GM23248 (cell line): ENCODE data around the gene AGFG1. TPM values are rescaled to one million over a fixed set of nuclear protein-coding genes. Genes with fewer than 3 reads are reported as not detected.

Source experiments
- DNase-seq: peaks from one replicate; pipeline ENCODE4 v3.0.0-alpha.2; 2015
- H2AFZ ChIP-seq: fragments of 200-600 bp; sonication (generic); 2 replicates; pipeline ENCODE4 v1.6.1; 2016; ENCODE audit warnings: antibody characterized with exemption
- H3F3A ChIP-seq: fragments of 200-600 bp; sonication (generic); 2 replicates; pipeline ENCODE4 v1.6.1; 2016; ENCODE audit warnings: mild to moderate bottlenecking, antibody characterized with exemption, mixed run types; ENCODE audit not compliant: insufficient read depth
- H3K27ac ChIP-seq: fragments of 200-600 bp; sonication (generic); 2 replicates; pipeline ENCODE4 v1.5.1; 2016; ENCODE audit warnings: mild to moderate bottlenecking
- H3K27me3 ChIP-seq: fragments of 200-600 bp; sonication (generic); replicated peaks from 2 replicates; pipeline ENCODE4 v1.6.1; 2016; ENCODE audit warnings: mild to moderate bottlenecking; ENCODE audit not compliant: insufficient read depth
- H3K36me3 ChIP-seq: fragments of 200-600 bp; sonication (generic); 2 replicates; pipeline ENCODE4 v1.6.1; 2016; ENCODE audit warnings: low read depth, mild to moderate bottlenecking
- H3K4me1 ChIP-seq: fragments of 200-600 bp; sonication (generic); 2 replicates; pipeline ENCODE4 v1.6.1; 2016; ENCODE audit warnings: mild to moderate bottlenecking; ENCODE audit not compliant: insufficient read depth
- H3K4me2 ChIP-seq: fragments of 200-600 bp; sonication (generic); one replicate; pipeline ENCODE4 v1.6.1; 2016; ENCODE audit warnings: mild to moderate bottlenecking; ENCODE audit not compliant: unreplicated experiment
- H3K4me3 ChIP-seq: fragments of 200-600 bp; sonication (generic); 2 replicates; pipeline ENCODE4 v1.5.1; 2016; ENCODE audit warnings: mild to moderate bottlenecking
- H3K79me2 ChIP-seq: fragments of 200-600 bp; sonication (generic); 2 replicates; pipeline ENCODE4 v1.6.1; 2016; ENCODE audit warnings: mild to moderate bottlenecking; ENCODE audit not compliant: insufficient read depth
- H3K9ac ChIP-seq: fragments of 200-600 bp; sonication (generic); 2 replicates; pipeline ENCODE4 v1.6.1; 2016; ENCODE audit warnings: mild to moderate bottlenecking
- H3K9me2 ChIP-seq: fragments of 200-600 bp; sonication (generic); 2 replicates; pipeline ENCODE4 v1.6.1; 2016; ENCODE audit warnings: mixed run types, mild to moderate bottlenecking, moderate library complexity; ENCODE audit not compliant: insufficient read depth
- H3K9me3 ChIP-seq: fragments of 200-600 bp; sonication (generic); one replicate; pipeline ENCODE4 v1.6.1; 2017; ENCODE audit warnings: low read depth
- H4K20me1 ChIP-seq: fragments of 200-600 bp; sonication (generic); 2 replicates; pipeline ENCODE4 v1.6.0; 2016; ENCODE audit not compliant: insufficient read depth
- EZH2 ChIP-seq: fragments of 200-600 bp; sonication (generic); IDR thresholded peaks from 2 replicates; pipeline ENCODE4 v1.6.1; 2018; ENCODE audit warnings: antibody characterized with exemption, mild to moderate bottlenecking; ENCODE audit not compliant: insufficient read depth, poor library complexity, severe bottlenecking
- EZH2phosphoT487 ChIP-seq: fragments of 200-600 bp; sonication (generic); IDR thresholded peaks from 2 replicates; pipeline ENCODE4 v1.6.1; 2018; ENCODE audit warnings: antibody characterized with exemption, moderate library complexity, mild to moderate bottlenecking, low read depth; ENCODE audit not compliant: insufficient read depth
- WGBS, 2 experiments: methylation state at CpG; one replicate each; pipeline ENCODE4 v1.1.6; 2015 to 2017; ENCODE audit warnings: low lambda C conversion rate in 2 of 2, low coverage in 1 of 2; ENCODE audit errors: missing lambda C conversion rate in 2 of 2; 5-methylcytosine and 5-hydroxymethylcytosine counted together
- in situ Hi-C: fragments of 300-500 bp; cut with MboI; formaldehyde crosslinking; loops from 2 replicates; pipeline ENCODE4 v1.15.0; 2020
- polyA plus RNA-seq: library from polyadenylated mRNA; unstranded; fragments of >200 nt; fragmentation: Nextera tagmentation; extraction: Ambion mirVana; gene quantifications from 2 replicates; pipeline ENCODE4 v1.2.1, GENCODE V29; 2016
- total RNA-seq: library from RNA; depleted of rRNA; stranded (reverse); fragments of >200 nt; shearing (Covaris generic); gene quantifications from 2 replicates; pipeline ENCODE4 v1.2.3, GENCODE V29; 2014

AGFG1 gene
- total and polyA plus RNA-seq, 2 experiments from 2014 or later: 16.5 to 144 TPM

DNA sequence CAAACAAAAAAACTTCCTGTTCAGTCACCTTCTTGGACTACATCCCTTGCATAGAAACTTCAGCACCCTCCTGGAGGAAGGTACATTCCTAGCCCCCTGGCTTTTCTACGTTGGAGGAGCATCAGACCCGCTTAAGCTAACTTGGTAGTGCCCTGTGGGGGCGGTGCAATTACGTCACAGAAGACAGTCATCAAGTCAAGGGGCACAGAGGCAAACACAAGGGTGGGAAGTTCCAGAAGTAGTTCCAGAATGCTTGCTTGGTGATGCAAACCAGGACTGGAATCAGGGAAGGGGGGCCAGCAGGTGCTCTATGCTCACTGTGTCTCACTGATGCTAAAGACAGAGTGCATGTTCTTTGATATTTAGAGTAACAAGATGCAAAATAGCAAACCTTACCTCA is 15.2 kb upstream of the AGFG1 start:
- Histone ChIP-seq H3K9ac (no peak overlapping the region), H3K27ac (no peak overlapping the region), H3K27me3 (no peaks in the 10 kb centered on the region), H3K9me2 (no peaks in the 10 kb centered on the region), H3K4me2 (no peak overlapping the region), H4K20me1 (no peaks in the 10 kb centered on the region), H3K9me3 (no peaks in the 10 kb centered on the region), H3K4me1 (peaks cover 19% of the 10 kb centered on the region), H3F3A (peaks cover 11% of the 10 kb centered on the region; the same call in 1 of the 2 replicates), H3K36me3 (no peaks in the 10 kb centered on the region), H2AFZ (no peak overlapping the region), H3K79me2 (no peaks in the 10 kb centered on the region), H3K4me3 (no peak overlapping the region)
- 77 to 82% methylated on average over 4 of the region's 4 CpGs for WGBS, 2 experiments
- TF ChIP-seq EZH2 (no peak), EZH2phosphoT487 (no peak)
- DNase-seq: no peak
- in situ Hi-C loops: no loop called here

DNA sequence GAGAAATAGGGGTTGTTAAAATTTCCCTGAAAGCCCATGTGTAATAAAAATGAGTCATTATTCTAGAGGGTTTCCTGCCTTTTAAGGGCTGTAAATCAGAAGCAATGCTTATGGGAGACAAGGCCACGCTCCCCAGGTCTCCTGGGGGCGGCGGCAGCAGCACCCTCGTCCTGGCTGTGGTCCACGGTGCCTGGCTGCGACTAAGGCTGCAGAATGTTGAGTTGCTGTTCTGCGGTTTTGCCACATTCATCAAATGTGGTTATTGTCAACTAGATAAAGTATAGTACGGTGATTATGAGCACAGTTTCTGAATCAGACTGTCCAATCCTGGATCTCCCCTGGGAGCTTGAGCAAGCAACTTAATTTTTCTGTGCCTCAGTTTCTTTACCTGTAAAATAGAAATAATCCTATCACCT is 11.9 kb upstream of the AGFG1 start:
- H3K9ac ChIP-seq: no peak overlapping the region
- TF ChIP-seq EZH2phosphoT487: no peak
- no peak for TF ChIP-seq EZH2
- H3F3A ChIP-seq: peaks cover 19% of the 10 kb centered on the region; the same call in 1 of the 2 replicates
- no peaks in the 10 kb centered on the region for H3K9me2 ChIP-seq
- H3K4me3 ChIP-seq: no peak overlapping the region
- H4K20me1 ChIP-seq: no peaks in the 10 kb centered on the region
- in situ Hi-C loops: no loop called here
- H3K27ac ChIP-seq: peak overlapping the region; percentile 4; the same call in 1 of the 2 replicates
- peaks cover 28% of the 10 kb centered on the region for H3K4me1 ChIP-seq
- 34 to 39% methylated on average over 8 of the region's 8 CpGs for WGBS, 2 experiments
- no peaks in the 10 kb centered on the region for H3K9me3 ChIP-seq
- no peaks in the 10 kb centered on the region for H3K79me2 ChIP-seq
- H3K36me3 ChIP-seq: no peaks in the 10 kb centered on the region
- H2AFZ ChIP-seq: no peak overlapping the region
- H3K4me2 ChIP-seq: peak overlapping the region; percentile 18
- H3K27me3 ChIP-seq: no peaks in the 10 kb centered on the region
- peak; percentile 58 for DNase-seq

DNA sequence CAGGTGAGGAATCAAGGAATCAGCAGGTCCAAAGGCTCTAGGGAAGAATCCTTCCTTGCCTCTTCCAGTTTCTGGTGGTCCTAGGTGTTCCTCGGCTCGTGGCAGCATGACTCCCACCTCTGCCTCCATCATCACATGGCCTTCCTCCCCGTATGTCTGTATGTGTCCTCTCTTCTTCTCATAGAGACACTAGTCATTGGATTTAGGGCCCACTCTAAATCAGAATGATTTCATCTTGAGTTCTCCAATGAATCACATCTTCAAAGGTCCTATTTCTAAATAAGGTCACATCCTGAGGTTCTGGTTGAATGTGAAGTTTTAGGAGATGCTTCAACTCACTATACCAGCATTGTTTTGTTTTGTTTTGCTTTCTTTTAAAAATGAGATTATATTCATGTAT is 11.1 kb upstream of the AGFG1 start:
- H3K9me3 ChIP-seq: no peaks in the 10 kb centered on the region
- no peaks in the 10 kb centered on the region for H3K27me3 ChIP-seq
- no peaks in the 10 kb centered on the region for H4K20me1 ChIP-seq
- H3K36me3 ChIP-seq: no peaks in the 10 kb centered on the region
- WGBS, 2 experiments: 74 to 77% methylated on average over 3 of the region's 3 CpGs
- H3K4me1 ChIP-seq: peaks cover 30% of the 10 kb centered on the region
- no peak for TF ChIP-seq EZH2phosphoT487
- TF ChIP-seq EZH2: no peak
- no peaks in the 10 kb centered on the region for H3K9me2 ChIP-seq
- no peak overlapping the region for H3K4me3 ChIP-seq
- no peak overlapping the region for H3K9ac ChIP-seq
- DNase-seq: peak; percentile 61
- no peak overlapping the region for H2AFZ ChIP-seq
- peak overlapping the region; percentile 12 for H3K4me2 ChIP-seq
- 0 out of 2 replicates have a peak overlapping the region, but pooled peaks have one; percentile 4 for H3K27ac ChIP-seq
- H3F3A ChIP-seq: peaks cover 21% of the 10 kb centered on the region; the same call in 1 of the 2 replicates
- H3K79me2 ChIP-seq: no peaks in the 10 kb centered on the region
- in situ Hi-C loops: no loop called here

DNA sequence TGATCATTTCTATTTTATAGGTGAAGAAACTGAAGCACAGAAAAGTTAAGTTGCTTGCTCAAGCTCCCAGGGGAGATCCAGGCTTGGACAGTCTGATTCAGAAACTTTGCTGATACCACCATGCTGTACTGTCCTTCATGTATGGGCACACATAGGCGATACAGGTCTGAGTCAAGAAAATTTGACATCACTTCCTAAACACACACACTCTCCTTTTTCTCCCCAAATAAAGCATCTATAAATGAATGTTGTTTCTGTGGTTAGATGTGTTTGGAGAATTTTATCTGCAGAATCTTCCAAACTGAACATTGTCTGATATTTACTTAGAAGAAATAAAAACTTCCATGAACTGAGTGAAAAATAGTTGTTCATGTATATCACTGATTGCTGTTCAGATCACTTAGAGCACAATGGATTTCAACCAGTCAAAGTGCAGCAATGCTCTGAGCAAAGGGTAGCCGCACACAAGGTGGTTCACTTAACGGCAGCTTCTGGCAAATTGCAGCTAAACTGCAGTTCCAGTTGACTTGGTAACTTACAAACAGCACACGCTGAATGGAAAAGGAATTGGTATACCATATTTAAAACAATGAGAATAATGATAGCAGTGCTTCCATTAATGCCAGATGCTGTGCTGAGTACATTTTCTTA is 10.0 kb upstream of the AGFG1 start:
- Histone ChIP-seq H3K79me2 (no peaks in the 10 kb centered on the region), H4K20me1 (no peaks in the 10 kb centered on the region), H3K4me2 (no peak overlapping the region), H3K27ac (no peak overlapping the region), H3K9me2 (no peaks in the 10 kb centered on the region), H3K27me3 (no peaks in the 10 kb centered on the region), H3K36me3 (no peaks in the 10 kb centered on the region), H2AFZ (no peak overlapping the region), H3K9me3 (no peaks in the 10 kb centered on the region), H3K9ac (no peak overlapping the region), H3F3A (peaks cover 29% of the 10 kb centered on the region), H3K4me3 (no peak overlapping the region), H3K4me1 (peaks cover 39% of the 10 kb centered on the region)
- TF ChIP-seq EZH2 (no peak), EZH2phosphoT487 (no peak)
- WGBS, 2 experiments: 97% methylated on average over 4 of the region's 4 CpGs
- in situ Hi-C loops: no loop called here
- DNase-seq: no peak
